GM12872 (cell line): ENCODE measurements around the gene MPI.

Experiments used
- CTCF ChIP-seq: IDR thresholded peaks from 3 replicates; pipeline ENCODE4 v1.5.1; 2011; ENCODE audit warnings: low read depth, mild to moderate bottlenecking, low read length, moderate library complexity; ENCODE audit not compliant: insufficient read depth

MPI gene

GRCh38 chr15:74865316-74865715 is 24.5 kb upstream of the MPI start:
- TF ChIP-seq CTCF = no peak

GRCh38 chr15:74866090-74866489 is 23.8 kb upstream of the MPI start:
- TF ChIP-seq CTCF = no peak

- no peak for TF ChIP-seq CTCF
Measured at GRCh38 chr15:74867466-74868038, 22.3 kb upstream of the MPI start.

GRCh38 chr15:74868059-74868458 is 21.8 kb upstream of the MPI start:
- no peak for TF ChIP-seq CTCF

- TF ChIP-seq CTCF = no peak
Measured at GRCh38 chr15:74869372-74869725, 20.5 kb upstream of the MPI start.

- no peak for TF ChIP-seq CTCF
Measured at GRCh38 chr15:74869726-74870407, 20.0 kb upstream of the MPI start.

GRCh38 chr15:74870436-74871215 is 19.2 kb upstream of the MPI start:
- no peak for TF ChIP-seq CTCF
